HG03354 (cell line): ENCODE results near the gene CPNE7.
"Not testable (repeated sequence)": the region's sequence is repeated elsewhere in the genome, so short reads cannot be mapped to it uniquely, and the experiment has no call there.

Source experiments
- ATAC-seq: cut with Tn5 transposase; IDR thresholded peaks from one replicate; pipeline ENCODE4 v1.9.1; 2021; ENCODE audit warnings: mild to moderate bottlenecking; ENCODE audit not compliant: unreplicated experiment, poor library complexity, severe bottlenecking

CPNE7 gene

GRCh38 chr16:89618109-89618998 is 42.8 kb downstream of the CPNE7 start:
- ATAC-seq: no peak

- no peak for ATAC-seq
These were observed 44.3 kb downstream of the CPNE7 start for GRCh38 chr16:89619840-89620239.

GRCh38 chr16:89620406-89620841 is 44.9 kb downstream of the CPNE7 start:
- ATAC-seq: no peak

GRCh38 chr16:89621136-89621697 is 45.7 kb downstream of the CPNE7 start:
- ATAC-seq: no peak

- no peak for ATAC-seq
These were observed 46.3 kb downstream of the CPNE7 start for GRCh38 chr16:89621698-89622409.

- no peak for ATAC-seq
These were observed 48.1 kb downstream of the CPNE7 start for GRCh38 chr16:89623511-89624261.

GRCh38 chr16:89624777-89625761 is 49.5 kb downstream of the CPNE7 start:
- no peak for ATAC-seq

- ATAC-seq: no peak
These were observed 54.5 kb downstream of the CPNE7 start for GRCh38 chr16:89629827-89630610.

- no peak for ATAC-seq
These were observed 57.6 kb downstream of the CPNE7 start for GRCh38 chr16:89633064-89633631.

- ATAC-seq: not testable (repeated sequence)
These were observed 59.2 kb downstream of the CPNE7 start for GRCh38 chr16:89634463-89635385.

- no peak for ATAC-seq
These were observed 61.1 kb downstream of the CPNE7 start for GRCh38 chr16:89636663-89637062.

GRCh38 chr16:89637379-89637778 is 61.8 kb downstream of the CPNE7 start:
- no peak for ATAC-seq

GRCh38 chr16:89638455-89638854 is 62.9 kb downstream of the CPNE7 start:
- no peak for ATAC-seq

GRCh38 chr16:89639385-89639784 is 63.8 kb downstream of the CPNE7 start:
- ATAC-seq: no peak

- ATAC-seq: no peak
These were observed 66.0 kb downstream of the CPNE7 start for GRCh38 chr16:89641458-89642119.

- no peak for ATAC-seq
These were observed 67.0 kb downstream of the CPNE7 start for GRCh38 chr16:89642574-89642973.
